ENCODE data around the gene BCAS4.
A peak's percentile ranks its signal among the peaks of the same experiment; 100 is the strongest.

Gene BCAS4

DNA sequence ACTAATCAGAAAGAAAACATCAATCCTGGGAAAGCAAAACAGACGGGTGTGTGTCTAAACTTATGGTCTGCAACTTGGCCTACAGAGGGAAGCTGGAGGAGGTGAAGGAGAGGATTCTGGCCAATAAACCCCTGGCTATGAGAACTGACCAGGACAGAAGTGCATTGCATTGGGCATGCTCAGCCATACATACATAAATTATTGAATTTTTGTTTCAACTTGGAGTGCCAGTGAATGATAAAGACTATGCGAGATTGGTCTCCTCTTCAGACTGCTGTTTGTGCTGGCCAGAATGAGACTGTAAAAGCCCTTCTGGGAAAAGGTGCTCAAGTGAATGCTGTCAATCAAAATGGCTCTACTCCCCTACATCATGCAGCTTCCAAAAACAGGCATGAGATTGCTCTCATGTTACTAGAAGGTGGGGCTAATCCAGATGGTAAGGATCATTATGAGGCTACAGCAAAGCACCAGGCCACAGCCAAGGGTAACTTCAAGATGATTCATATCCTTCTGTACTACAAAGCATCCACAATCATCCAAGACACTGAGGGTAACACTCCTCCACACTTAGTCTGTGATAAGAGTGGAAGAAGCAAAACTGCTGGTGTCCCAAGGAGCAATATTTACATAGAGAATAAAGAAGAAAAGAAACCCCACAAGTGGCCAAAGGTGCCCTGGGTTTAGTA is 119.0 kb downstream of the BCAS4 start:
- peak; percentile 65 for DNase-seq (ENCODE audit: low spot score)

- no peak for DNase-seq (ENCODE audit: low spot score)
These were observed 120.6 kb downstream of the BCAS4 start for GRCh38 chr20:50915424-50915823.

DNA sequence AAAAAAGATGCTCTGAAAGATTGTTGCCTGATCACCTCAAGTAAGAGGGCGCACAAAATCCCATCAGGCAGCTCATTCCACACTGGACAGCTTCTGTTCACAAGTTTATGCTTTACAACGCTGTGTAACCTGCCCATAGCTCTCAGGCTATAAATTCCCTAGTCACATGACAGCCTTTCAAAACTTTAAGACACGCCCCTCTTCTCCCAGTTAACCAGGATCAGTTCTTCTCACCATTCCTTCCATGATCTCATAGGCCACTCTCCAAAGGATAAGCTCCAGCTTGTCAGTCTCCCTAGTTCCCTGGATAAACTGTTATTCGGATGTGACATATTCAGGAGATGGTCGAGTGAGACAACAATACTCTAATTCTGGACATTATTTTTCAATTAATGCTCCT is 121.4 kb downstream of the BCAS4 start:
- no peak for DNase-seq (ENCODE audit: low spot score)

DNA sequence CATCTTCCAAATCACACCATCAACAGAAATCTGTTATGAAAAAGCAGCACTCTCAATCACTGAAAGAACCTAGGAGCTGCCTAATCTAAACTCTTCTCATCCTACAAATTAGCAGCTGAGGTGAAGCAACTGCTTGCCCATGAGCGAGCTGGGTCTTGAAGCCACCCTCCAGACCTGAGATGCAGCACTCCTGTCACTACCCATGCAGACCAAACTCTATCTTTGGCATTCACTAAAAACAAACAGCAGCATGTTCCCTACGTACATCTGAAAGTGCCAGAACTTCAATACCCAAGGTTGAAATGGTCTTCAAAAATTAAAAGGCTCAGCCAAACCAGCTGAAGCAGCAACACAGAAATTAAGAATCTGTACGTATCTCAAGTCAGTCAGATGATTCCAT is 122.1 kb downstream of the BCAS4 start:
- no peak for DNase-seq (ENCODE audit: low spot score)

- DNase-seq (ENCODE audit: low spot score): no peak
These were observed 123.5 kb downstream of the BCAS4 start for GRCh38 chr20:50918403-50918802.

DNA sequence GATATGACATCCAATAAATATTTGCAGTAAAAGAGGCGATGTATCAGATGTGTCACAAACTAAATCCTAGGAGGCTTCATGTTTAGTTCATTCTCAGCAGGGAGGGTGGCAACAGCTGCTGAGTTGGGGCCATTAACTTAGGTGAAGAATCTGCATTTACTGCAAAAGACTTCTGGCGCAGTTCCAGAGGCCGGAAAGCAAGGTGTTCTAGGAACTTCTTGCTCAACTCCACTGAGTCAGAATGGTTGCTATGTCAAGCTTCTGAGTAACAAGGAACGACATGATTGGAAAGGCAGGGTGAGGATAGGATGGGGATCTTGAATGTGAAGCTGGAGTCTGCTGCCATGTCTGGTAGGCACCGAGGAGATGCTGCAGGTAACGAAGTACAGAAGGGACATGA is 124.7 kb downstream of the BCAS4 start:
- no peak for DNase-seq (ENCODE audit: low spot score)

DNA sequence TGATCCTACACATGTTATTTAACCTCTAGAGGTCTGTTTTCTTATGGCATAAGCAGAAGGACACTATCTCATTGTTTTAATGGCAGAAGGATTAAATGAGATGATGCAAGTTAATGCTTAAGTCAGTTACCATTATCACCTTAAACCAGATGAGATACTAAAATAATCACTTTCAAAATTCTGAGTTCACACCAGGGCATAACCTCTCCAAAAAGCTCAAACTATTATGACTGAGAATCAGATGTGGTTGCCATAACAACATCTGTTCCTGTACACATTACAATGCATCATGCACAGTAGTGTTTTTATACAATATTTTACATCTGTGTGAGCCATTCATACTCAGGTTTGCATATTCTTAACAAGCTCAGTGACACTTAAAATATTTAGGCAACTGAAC is 126.1 kb downstream of the BCAS4 start:
- peak; percentile 21 for DNase-seq (ENCODE audit: low spot score)

GRCh38 chr20:50921803-50922501 is 127.1 kb downstream of the BCAS4 start:
- no peak for DNase-seq (ENCODE audit: low spot score)

DNA sequence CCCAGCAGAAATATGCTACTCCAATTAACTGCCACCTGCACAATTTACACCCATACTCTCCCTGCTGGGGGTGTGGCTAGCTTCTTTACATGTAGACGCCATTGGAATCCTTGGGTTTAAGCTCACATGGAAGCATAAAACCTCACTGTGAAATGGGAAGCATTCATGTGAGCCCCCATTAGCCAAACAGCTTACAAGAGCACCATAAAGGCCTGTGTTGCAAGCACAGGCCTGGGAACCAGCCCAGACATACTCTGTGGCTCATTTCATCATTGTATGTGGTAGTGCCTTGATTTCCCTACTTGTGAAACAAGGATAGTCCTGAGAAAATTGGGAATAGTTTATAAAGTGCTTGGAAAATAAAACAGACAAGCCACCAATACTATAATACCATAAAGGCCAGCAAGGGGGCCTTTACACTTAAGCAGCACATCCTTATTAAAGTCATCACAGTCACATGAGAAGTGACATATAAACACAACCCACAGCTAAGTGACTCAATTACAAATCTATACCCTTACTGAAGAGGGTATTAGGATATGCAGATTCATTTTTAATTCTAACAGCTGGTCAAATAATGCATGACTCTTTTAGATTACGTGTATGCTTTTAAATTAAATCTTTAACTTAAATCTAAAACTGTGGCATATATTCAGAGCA is 129.5 kb downstream of the BCAS4 start:
- DNase-seq (ENCODE audit: low spot score): no peak

- DNase-seq (ENCODE audit: low spot score): no peak
These were observed 131.7 kb downstream of the BCAS4 start for GRCh38 chr20:50926530-50926929.
